Gastrocnemius medialis (tissue), 4 donors: ENCODE measurements around the gene TNN.

Source experiments
- POLR2A ChIP-seq, 2 donors: fragments of 450-650 bp; IDR thresholded peaks; one replicate each; pipeline ENCODE4 v1.6.1; 2017; ENCODE audit warnings: antibody characterized with exemption in 2 of 2, mild to moderate bottlenecking in 2 of 2, moderate library complexity in 2 of 2
- TF ChIP-seq, protein P1 (sequence below), 5 experiments: fragments of 450-650 bp in 3 of 5; fragments of 200-600 bp in 2 of 5; sonication (generic) in 2 of 5; IDR thresholded peaks in 4 of 5; conservative IDR thresholded peaks in 1 of 5; 1 replicate in 4 of 5; 2 replicates in 1 of 5; pipeline ENCODE4 v1.5.1; 2016 to 2019; ENCODE audit warnings: antibody characterized with exemption in 5 of 5, mild to moderate bottlenecking in 3 of 5, moderate library complexity in 3 of 5

- TF ChIP-seq, protein P1, sequence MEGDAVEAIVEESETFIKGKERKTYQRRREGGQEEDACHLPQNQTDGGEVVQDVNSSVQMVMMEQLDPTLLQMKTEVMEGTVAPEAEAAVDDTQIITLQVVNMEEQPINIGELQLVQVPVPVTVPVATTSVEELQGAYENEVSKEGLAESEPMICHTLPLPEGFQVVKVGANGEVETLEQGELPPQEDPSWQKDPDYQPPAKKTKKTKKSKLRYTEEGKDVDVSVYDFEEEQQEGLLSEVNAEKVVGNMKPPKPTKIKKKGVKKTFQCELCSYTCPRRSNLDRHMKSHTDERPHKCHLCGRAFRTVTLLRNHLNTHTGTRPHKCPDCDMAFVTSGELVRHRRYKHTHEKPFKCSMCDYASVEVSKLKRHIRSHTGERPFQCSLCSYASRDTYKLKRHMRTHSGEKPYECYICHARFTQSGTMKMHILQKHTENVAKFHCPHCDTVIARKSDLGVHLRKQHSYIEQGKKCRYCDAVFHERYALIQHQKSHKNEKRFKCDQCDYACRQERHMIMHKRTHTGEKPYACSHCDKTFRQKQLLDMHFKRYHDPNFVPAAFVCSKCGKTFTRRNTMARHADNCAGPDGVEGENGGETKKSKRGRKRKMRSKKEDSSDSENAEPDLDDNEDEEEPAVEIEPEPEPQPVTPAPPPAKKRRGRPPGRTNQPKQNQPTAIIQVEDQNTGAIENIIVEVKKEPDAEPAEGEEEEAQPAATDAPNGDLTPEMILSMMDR (IDR thresholded peaks at IDR 0.05 in 4 of 5, conservative IDR thresholded peaks at IDR 0.05 in 1 of 5), result no peak
- TF ChIP-seq POLR2A (IDR thresholded peaks at IDR 0.05), result no peak
Observed at GRCh38 chr1:175145899-175146528, 78.4 kb downstream of the TNN start.
